B cell (primary cell): ENCODE data around the gene FCRL6. TPM values are rescaled to one million over a fixed set of nuclear protein-coding genes. Genes with fewer than 3 reads are reported as not detected.

Source experiments
- ATAC-seq: fragments of 200-7000 bp; cut with Tn5 transposase; one replicate; pipeline ENCODE4 v1.10.0; 2021; ENCODE audit warnings: low read depth, mild to moderate bottlenecking, moderate number of reproducible peaks, moderate library complexity
- CTCF ChIA-PET: fragments of 350-600 bp; sonication (Branson Sonifier 250); formaldehyde crosslinking; loops from one replicate; lab custom pipeline; 2021; ENCODE audit warnings: antibody characterized with exemption, inconsistent platforms; lab: Charles Lee
- POLR2A ChIA-PET: fragments of 350-600 bp; sonication (Branson Sonifier 250); formaldehyde crosslinking; loops from one replicate; lab custom pipeline; 2021; ENCODE audit warnings: antibody characterized with exemption; lab: Charles Lee
- DNase-seq: peaks from one replicate; pipeline ENCODE4 v3.0.0; 2013
- H2AFZ ChIP-seq: 2 replicates; pipeline ENCODE4 v1.6.1; 2012; ENCODE audit warnings: mild to moderate bottlenecking, low read depth, low read length; ENCODE audit not compliant: insufficient read depth, poor library complexity, severe bottlenecking
- H3K27ac ChIP-seq, 2 donors: 1 replicate in 1 of 2; 2 replicates in 1 of 2; pipeline ENCODE4 v1.5.1; 2012 to 2013; ENCODE audit warnings: low read length in 2 of 2, mild to moderate bottlenecking in 2 of 2, moderate library complexity in 1 of 2
- H3K27me3 ChIP-seq, 4 experiments: fragments of 200-600 bp in 1 of 4; sonication (generic) in 1 of 4; replicated peaks in 1 of 4; 1 replicate in 2 of 4; 2 replicates in 2 of 4; pipeline versions ENCODE4 v1.6.1 to v1.7.0; 2013 to 2016; ENCODE audit warnings: low read length in 3 of 4, mild to moderate bottlenecking in 2 of 4, mixed read lengths in 1 of 4, moderate library complexity in 1 of 4; ENCODE audit not compliant: insufficient read depth in 4 of 4, control insufficient read depth in 3 of 4; ENCODE audit errors: control extremely low read depth in 1 of 4
- H3K36me3 ChIP-seq, 2 experiments: replicated peaks in 1 of 2; 1 replicate in 1 of 2; 2 replicates in 1 of 2; pipeline versions ENCODE4 v1.6.1 to v1.7.1; 2013; ENCODE audit warnings: low read length in 1 of 2; ENCODE audit not compliant: insufficient read depth in 2 of 2, control insufficient read depth in 1 of 2; ENCODE audit errors: control extremely low read depth in 1 of 2, extremely low read depth in 1 of 2
- H3K4me1 ChIP-seq, 2 donors: fragments of 200-600 bp in 1 of 2; sonication (generic) in 1 of 2; 1 replicate in 1 of 2; 2 replicates in 1 of 2; pipeline versions ENCODE4 v1.5.1 to v1.6.1; 2013 to 2017; ENCODE audit warnings: low read length in 2 of 2; ENCODE audit not compliant: control insufficient read depth in 2 of 2, insufficient read depth in 2 of 2
- H3K4me2 ChIP-seq: replicated peaks from 2 replicates; pipeline ENCODE3; 2012; ENCODE audit warnings: mild to moderate bottlenecking, low read depth, low read length; ENCODE audit not compliant: poor library complexity, severe bottlenecking
- H3K4me3 ChIP-seq, 5 experiments: fragments of 200-600 bp in 1 of 5; sonication (generic) in 1 of 5; 1 replicate in 3 of 5; 2 replicates in 2 of 5; pipeline versions ENCODE4 v1.5.1 to v1.7.0; 2011 to 2016; ENCODE audit warnings: low read length in 4 of 5, mild to moderate bottlenecking in 4 of 5, low read depth in 2 of 5, control low read depth in 1 of 5, moderate library complexity in 1 of 5; ENCODE audit not compliant: insufficient read depth in 1 of 5; ENCODE audit errors: control extremely low read depth in 1 of 5, extremely low read depth in 1 of 5
- H3K79me2 ChIP-seq: fragments of 200-600 bp; sonication (generic); one replicate; pipeline ENCODE4 v1.6.0; 2016; ENCODE audit warnings: low read length; ENCODE audit not compliant: control insufficient read depth, insufficient read depth
- H3K9ac ChIP-seq: fragments of 200-600 bp; sonication (generic); 2 replicates; pipeline ENCODE4 v1.6.1; 2017; ENCODE audit warnings: mild to moderate bottlenecking, low read length, moderate library complexity
- H3K9me3 ChIP-seq, 3 donors: one replicate each; pipeline versions ENCODE4 v1.6.1 to v1.7.1; 2013; ENCODE audit warnings: low read length in 2 of 3; ENCODE audit not compliant: control insufficient read depth in 2 of 3, insufficient read depth in 1 of 3; ENCODE audit errors: control extremely low read depth in 1 of 3
- H4K20me1 ChIP-seq: 2 replicates; pipeline ENCODE4 v1.6.0; 2012; ENCODE audit warnings: mild to moderate bottlenecking, low read length; ENCODE audit not compliant: insufficient read depth, control insufficient read depth, poor library complexity, severe bottlenecking
- H3K27ac Mint-ChIP-seq: one replicate; pipeline ENCODE4 v1.8.0; 2021; ENCODE audit warnings: mixed read lengths
- H3K27me3 Mint-ChIP-seq: one replicate; pipeline ENCODE4 v1.8.0; 2021; ENCODE audit warnings: mixed read lengths
- H3K4me1 Mint-ChIP-seq: one replicate; pipeline ENCODE4 v1.8.0; 2021; ENCODE audit warnings: mixed read lengths
- H3K4me3 Mint-ChIP-seq: one replicate; pipeline ENCODE4 v1.8.0; 2021; ENCODE audit warnings: mixed read lengths
- H3K9me3 Mint-ChIP-seq: one replicate; pipeline ENCODE4 v1.8.0; 2022; ENCODE audit warnings: mixed read lengths; ENCODE audit not compliant: insufficient read depth
- EZH2 ChIP-seq: IDR thresholded peaks from 2 replicates; pipeline ENCODE4 v1.6.1; 2012; ENCODE audit warnings: borderline replicate concordance, low read depth, mild to moderate bottlenecking, moderate library complexity, low read length; ENCODE audit not compliant: insufficient read depth, poor library complexity, severe bottlenecking
- WGBS: methylation state at CpG from one replicate; pipeline ENCODE4 v1.1.5; 2013; ENCODE audit warnings: missing lambda C conversion rate; ENCODE audit not compliant: insufficient coverage; 5-methylcytosine and 5-hydroxymethylcytosine counted together
- intact Hi-C: fragments of 100-400 bp; cut with micrococcal nuclease; formaldehyde crosslinking; loops from one replicate; pipeline ENCODE4 v1.10.0; 2022
- polyA plus RNA-seq: library from polyadenylated mRNA; depleted of rRNA; stranded (reverse); fragments of >200 nt; gene quantifications from 2 replicates; pipeline ENCODE4 v1.2.3, GENCODE V29; 2012
- total RNA-seq, 2 donors: library from RNA; stranded (reverse); fragments of 120-200 nt in 1 of 2; gene quantifications; 1 replicate in 1 of 2; 2 replicates in 1 of 2; pipeline versions ENCODE4 v1.2.3 to v1.2.4, GENCODE V29; 2013 to 2022
- TF ChIP-seq, protein P1 (sequence below): fragments of 200-600 bp; IDR thresholded peaks from one replicate; pipeline ENCODE4 v1.8.0; 2022; ENCODE audit warnings: antibody characterized with exemption, mild to moderate bottlenecking

FCRL6 gene
- total and polyA plus RNA-seq, 2 donors (not counting 1 experiment from before 2014, with no cell fraction given), result 0.81 TPM; not detected in 1

DNA sequence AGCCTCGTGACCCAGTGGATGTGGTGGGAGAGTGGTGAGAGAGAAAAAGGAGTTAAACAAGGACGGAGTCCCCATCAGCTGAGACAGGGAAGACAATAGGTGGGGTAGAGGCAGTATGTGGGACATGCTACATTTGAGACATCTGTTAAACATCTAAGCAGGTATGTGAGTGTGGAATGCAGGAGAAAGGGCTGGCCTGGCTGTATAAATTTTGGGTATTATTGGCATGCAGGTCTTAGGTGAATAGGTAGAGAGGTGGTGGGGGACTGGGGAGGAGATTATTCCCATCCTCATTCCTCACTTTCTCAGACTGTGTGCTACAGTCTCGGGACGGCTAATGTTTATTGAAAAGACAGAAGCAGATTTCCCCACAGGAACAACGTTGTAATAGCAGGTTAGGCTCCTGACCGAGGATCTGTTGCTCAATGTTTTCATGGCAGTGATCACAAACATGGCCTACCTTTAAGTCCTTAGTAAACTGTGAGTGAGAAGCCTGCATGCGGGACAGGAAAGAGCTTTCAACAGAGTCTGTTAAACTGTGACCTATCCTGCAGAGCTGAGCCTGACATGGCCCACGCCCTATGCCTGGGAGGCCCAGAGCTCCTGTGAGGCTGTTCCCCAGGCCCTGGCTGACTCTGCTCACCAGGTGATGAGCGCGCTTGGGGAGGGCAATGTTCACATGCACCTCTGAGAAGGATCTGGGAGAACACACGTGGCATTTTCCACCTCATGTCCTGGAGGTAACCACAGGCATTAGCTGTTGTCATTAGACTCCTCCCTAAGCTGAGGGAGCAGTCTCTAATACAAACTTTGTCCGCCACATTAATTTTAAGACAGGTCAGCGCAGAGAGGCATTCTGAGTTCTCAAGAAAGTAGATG is 43.8 kb downstream of the FCRL6 start:
- TF ChIP-seq EZH2, result no peak
- TF ChIP-seq, protein P1, sequence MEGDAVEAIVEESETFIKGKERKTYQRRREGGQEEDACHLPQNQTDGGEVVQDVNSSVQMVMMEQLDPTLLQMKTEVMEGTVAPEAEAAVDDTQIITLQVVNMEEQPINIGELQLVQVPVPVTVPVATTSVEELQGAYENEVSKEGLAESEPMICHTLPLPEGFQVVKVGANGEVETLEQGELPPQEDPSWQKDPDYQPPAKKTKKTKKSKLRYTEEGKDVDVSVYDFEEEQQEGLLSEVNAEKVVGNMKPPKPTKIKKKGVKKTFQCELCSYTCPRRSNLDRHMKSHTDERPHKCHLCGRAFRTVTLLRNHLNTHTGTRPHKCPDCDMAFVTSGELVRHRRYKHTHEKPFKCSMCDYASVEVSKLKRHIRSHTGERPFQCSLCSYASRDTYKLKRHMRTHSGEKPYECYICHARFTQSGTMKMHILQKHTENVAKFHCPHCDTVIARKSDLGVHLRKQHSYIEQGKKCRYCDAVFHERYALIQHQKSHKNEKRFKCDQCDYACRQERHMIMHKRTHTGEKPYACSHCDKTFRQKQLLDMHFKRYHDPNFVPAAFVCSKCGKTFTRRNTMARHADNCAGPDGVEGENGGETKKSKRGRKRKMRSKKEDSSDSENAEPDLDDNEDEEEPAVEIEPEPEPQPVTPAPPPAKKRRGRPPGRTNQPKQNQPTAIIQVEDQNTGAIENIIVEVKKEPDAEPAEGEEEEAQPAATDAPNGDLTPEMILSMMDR, result no peak
- H3K4me3 ChIP-seq, result no peak overlapping the region
- ChIA-PET CTCF (no interaction called here), POLR2A (no interaction called here)
- no peak overlapping the region for H3K9ac ChIP-seq
- no peak overlapping the region for H2AFZ ChIP-seq
- Mint-ChIP-seq H3K4me1 (no peaks in the 10 kb centered on the region), H3K9me3 (no peaks in the 10 kb centered on the region), H3K4me3 (no peak overlapping the region), H3K27me3 (peaks cover 43% of the 10 kb centered on the region), H3K27ac (no peak overlapping the region)
- peaks cover 0 to 17% (median 7%) of the 10 kb centered on the region in 4 experiments for H3K27me3 ChIP-seq
- ATAC-seq, result no peak
- H4K20me1 ChIP-seq, result no peaks in the 10 kb centered on the region
- no peak for DNase-seq
- H3K36me3 ChIP-seq, result no peaks in the 10 kb centered on the region
- H3K9me3 ChIP-seq, result no peaks in the 10 kb centered on the region
- no peak overlapping the region for H3K27ac ChIP-seq
- no peak overlapping the region for H3K4me2 ChIP-seq
- no peaks in the 10 kb centered on the region for H3K4me1 ChIP-seq
- intact Hi-C loops, result no loop called here
- H3K79me2 ChIP-seq, result no peaks in the 10 kb centered on the region
- 97% methylated on average over 10 of the region's 13 CpGs for WGBS

DNA sequence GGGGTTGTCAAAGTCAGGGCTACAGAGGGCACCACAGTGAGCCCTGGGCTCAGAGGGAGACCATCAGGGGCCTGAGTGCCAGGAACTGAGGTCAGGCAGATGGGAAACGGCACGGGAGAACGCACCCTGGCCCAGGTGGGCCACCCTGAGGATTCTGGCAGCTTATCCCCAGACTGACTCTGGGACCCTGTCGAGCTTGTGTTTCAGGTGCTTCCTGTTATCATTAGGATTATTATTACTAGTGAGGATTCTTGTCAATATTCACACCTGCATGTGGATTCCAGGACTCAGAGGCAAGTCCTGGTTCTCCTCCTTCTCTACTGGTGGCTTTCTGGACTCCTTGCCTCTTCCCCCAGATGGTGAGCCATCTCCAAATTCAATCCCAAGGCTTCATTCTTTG is 45.1 kb downstream of the FCRL6 start:
- TF ChIP-seq, protein P1, result no peak
- TF ChIP-seq EZH2, result no peak
- ChIA-PET CTCF (no interaction called here), POLR2A (no interaction called here)
- no peaks in the 10 kb centered on the region for H3K9me3 Mint-ChIP-seq
- no peaks in the 10 kb centered on the region for H3K9me3 ChIP-seq
- no peaks in the 10 kb centered on the region for H3K4me1 Mint-ChIP-seq
- H3K4me2 ChIP-seq, result no peak overlapping the region
- H3K27me3 ChIP-seq, result peaks cover 0 to 17% (median 7%) of the 10 kb centered on the region in 4 experiments
- no peak overlapping the region for H3K4me3 ChIP-seq
- H3K4me1 ChIP-seq, result no peaks in the 10 kb centered on the region
- no peak overlapping the region for H3K27ac Mint-ChIP-seq
- no peaks in the 10 kb centered on the region for H3K79me2 ChIP-seq
- no peaks in the 10 kb centered on the region for H4K20me1 ChIP-seq
- no peak for DNase-seq
- peaks cover 40% of the 10 kb centered on the region for H3K27me3 Mint-ChIP-seq
- H3K36me3 ChIP-seq, result no peaks in the 10 kb centered on the region
- H3K9ac ChIP-seq, result no peak overlapping the region
- no peak overlapping the region for H3K27ac ChIP-seq
- no peak overlapping the region for H2AFZ ChIP-seq
- ATAC-seq, result no peak
- 78% methylated on average over 3 of the region's 4 CpGs for WGBS
- intact Hi-C loops, result no loop called here
- no peak overlapping the region for H3K4me3 Mint-ChIP-seq
